Endothelial cell of umbilical vein (primary cell): ENCODE data around the gene TMEM61. TPM values are rescaled to one million over a fixed set of nuclear protein-coding genes. Genes with fewer than 3 reads are reported as not detected.

Experiments
- BruUV-seq: library from RNA; stranded (reverse); fragments of 400-500 nt; replicated peaks from 2 replicates; lab custom pipeline; 2021; lab: Mats Ljungman, UMichigan
- CTCF ChIA-PET: fragments of 300-600, 350-600 bp; sonication (Branson Sonifier 250); formaldehyde crosslinking; loops from one replicate; lab custom pipeline; 2021; ENCODE audit warnings: antibody characterized with exemption, inconsistent platforms; lab: Charles Lee
- POLR2A ChIA-PET: fragments of 300-600, 350-600 bp; sonication (Branson Sonifier 250); formaldehyde crosslinking; loops from one replicate; lab custom pipeline; 2021; ENCODE audit warnings: antibody characterized with exemption, inconsistent platforms; lab: Charles Lee
- DNase-seq: peaks from one replicate; pipeline ENCODE4 v3.0.0-alpha.2; 2011; ENCODE audit warnings: low read depth, low spot score
- FAIRE-seq: peaks from 2 replicates; lab custom pipeline; 2011; peaks lifted over from hg19 to GRCh38; lab: Jason Lieb, UNC
- H2AFZ ChIP-seq: 2 replicates; pipeline ENCODE4 v1.6.0; 2012; ENCODE audit warnings: low read depth, low read length, control low read depth, inconsistent platforms
- H3K27ac ChIP-seq: 2 replicates; pipeline ENCODE4 v1.5.1; 2011; ENCODE audit warnings: low read depth, mild to moderate bottlenecking, control low read depth, low read length, moderate library complexity; ENCODE audit not compliant: insufficient read depth
- H3K27me3 ChIP-seq, 2 experiments: 2 replicates each; pipeline versions ENCODE4 v1.6.0 to v1.6.1; 2011; ENCODE audit warnings: low read length in 2 of 2, mixed read lengths in 1 of 2; ENCODE audit not compliant: control insufficient read depth in 2 of 2, insufficient read depth in 2 of 2
- H3K36me3 ChIP-seq, 2 experiments: 2 replicates in 1 of 2; 3 replicates in 1 of 2; pipeline ENCODE4 v1.5.1; 2011; ENCODE audit warnings: low read length in 2 of 2, mild to moderate bottlenecking in 1 of 2, moderate library complexity in 1 of 2; ENCODE audit not compliant: control insufficient read depth in 2 of 2, insufficient read depth in 2 of 2; ENCODE audit errors: extremely low read depth in 1 of 2
- H3K4me1 ChIP-seq: 3 replicates; pipeline ENCODE4 v1.5.1; 2011; ENCODE audit warnings: mild to moderate bottlenecking, low read length; ENCODE audit not compliant: control insufficient read depth, insufficient read depth; ENCODE audit errors: extremely low read depth
- H3K4me2 ChIP-seq: 2 replicates; pipeline ENCODE4 v1.6.1; 2011; ENCODE audit warnings: low read length, control low read depth, mixed read lengths; ENCODE audit not compliant: insufficient read depth
- H3K4me3 ChIP-seq, 3 experiments: fragments of 200-600 bp in 1 of 3; sonication (generic), shearing (Covaris generic) in 1 of 3; replicated peaks in 1 of 3; 2 replicates each; pipeline ENCODE4 v1.5.1; 2011 to 2016; ENCODE audit warnings: control low read depth in 3 of 3, low read length in 3 of 3, mild to moderate bottlenecking in 2 of 3, inconsistent platforms in 1 of 3, low read depth in 1 of 3, moderate library complexity in 1 of 3; ENCODE audit not compliant: insufficient read depth in 1 of 3
- H3K79me2 ChIP-seq: 2 replicates; pipeline ENCODE4 v1.6.0; 2012; ENCODE audit warnings: low read length, inconsistent platforms; ENCODE audit not compliant: control insufficient read depth, insufficient read depth
- H3K9ac ChIP-seq: replicated peaks from 2 replicates; pipeline ENCODE3; 2011; ENCODE audit warnings: low read length, control low read depth; ENCODE audit not compliant: insufficient read depth; ENCODE audit errors: extremely low read depth
- H3K9me1 ChIP-seq: replicated peaks from 3 replicates; pipeline ENCODE4 v1.6.0; 2011; ENCODE audit warnings: mild to moderate bottlenecking, low read length; ENCODE audit not compliant: control insufficient read depth, insufficient read depth; ENCODE audit errors: extremely low read depth
- H3K9me3 ChIP-seq: replicated peaks from 2 replicates; pipeline ENCODE4 v1.5.1; 2012; ENCODE audit warnings: low read length, inconsistent platforms; ENCODE audit not compliant: control insufficient read depth, insufficient read depth
- H4K20me1 ChIP-seq: replicated peaks from 2 replicates; pipeline ENCODE3; 2011; ENCODE audit warnings: mild to moderate bottlenecking, low read length; ENCODE audit not compliant: control insufficient read depth, insufficient read depth; ENCODE audit errors: extremely low read depth
- EZH2 ChIP-seq: IDR thresholded peaks from 2 replicates; pipeline ENCODE4 v1.6.1; 2012; ENCODE audit warnings: borderline replicate concordance, low read depth, mild to moderate bottlenecking, moderate library complexity, low read length, inconsistent platforms; ENCODE audit not compliant: severe bottlenecking
- FOS ChIP-seq: IDR thresholded peaks from 2 replicates; pipeline ENCODE4 v1.6.1; 2011; ENCODE audit warnings: mild to moderate bottlenecking, low read length, moderate library complexity, borderline replicate concordance; ENCODE audit not compliant: insufficient read depth
- GATA2 ChIP-seq: IDR thresholded peaks from 2 replicates; pipeline ENCODE4 v1.7.0; 2011; ENCODE audit warnings: low read depth, mild to moderate bottlenecking, moderate library complexity, mixed read lengths, low read length; ENCODE audit not compliant: insufficient read length, insufficient read depth
- JUN ChIP-seq: IDR thresholded peaks from 2 replicates; pipeline ENCODE4 v1.6.1; 2011; ENCODE audit warnings: borderline replicate concordance, low read depth; ENCODE audit not compliant: insufficient read length, insufficient read depth
- MYC ChIP-seq: IDR thresholded peaks from one replicate; pipeline ENCODE4 v1.6.1; 2011; ENCODE audit warnings: mild to moderate bottlenecking, low read depth, low read length
- POLR2A ChIP-seq: IDR thresholded peaks from 2 replicates; pipeline ENCODE4 v1.6.1; 2012; ENCODE audit warnings: low read depth, mild to moderate bottlenecking, control low read depth, low read length
- POLR2AphosphoS5 ChIP-seq: IDR thresholded peaks from 2 replicates; pipeline ENCODE4 v1.6.1; 2012; ENCODE audit warnings: low read depth, mild to moderate bottlenecking, control low read depth, low read length, moderate library complexity; ENCODE audit not compliant: insufficient read depth
- dilution Hi-C: fragments of 300-500 bp; cut with MboI; formaldehyde crosslinking; loops from one replicate; pipeline ENCODE4 v1.15.0; 2019; ENCODE audit warnings: low sequenced_read_pairs; ENCODE audit not compliant: extremely low pct_ligation_motif_present
- intact Hi-C: fragments of 100-400 bp; cut with micrococcal nuclease; formaldehyde crosslinking; loops from one replicate; pipeline ENCODE4 v1.10.0; 2022
- polyA plus RNA-seq, 4 experiments: library from polyadenylated mRNA; depleted of rRNA in 3 of 4; stranded (reverse) in 3 of 4; unstranded in 1 of 4; fragments of >200 nt; gene quantifications; 2 replicates each; pipeline versions ENCODE4 v1.2.1 to v1.2.3, GENCODE V29; 2011 to 2012; ENCODE audit warnings: missing spikeins in 1 of 4
- total RNA-seq: library from RNA; stranded (reverse); gene quantifications from 2 replicates; pipeline ENCODE4 v1.2.3, GENCODE V29; 2021
- TF ChIP-seq, protein P1 (sequence below): IDR thresholded peaks from 2 replicates; pipeline ENCODE4 v1.6.1; 2011; ENCODE audit not compliant: insufficient read depth, insufficient read length
- TF ChIP-seq, protein P2 (sequence below), 2 donors: IDR thresholded peaks; 1 replicate in 1 of 2; 2 replicates in 1 of 2; pipeline ENCODE4 v1.5.1; 2011; ENCODE audit warnings: low read length in 2 of 2, mild to moderate bottlenecking in 2 of 2, moderate library complexity in 2 of 2, control low read depth in 1 of 2, inconsistent platforms in 1 of 2, low read depth in 1 of 2; ENCODE audit not compliant: insufficient read depth in 1 of 2; ENCODE audit errors: extremely low read depth in 1 of 2

TMEM61 gene
- total and polyA plus RNA-seq, 2 donors (not counting 3 experiments of a cell fraction or from before 2014, with no cell fraction given) = not detected

DNA sequence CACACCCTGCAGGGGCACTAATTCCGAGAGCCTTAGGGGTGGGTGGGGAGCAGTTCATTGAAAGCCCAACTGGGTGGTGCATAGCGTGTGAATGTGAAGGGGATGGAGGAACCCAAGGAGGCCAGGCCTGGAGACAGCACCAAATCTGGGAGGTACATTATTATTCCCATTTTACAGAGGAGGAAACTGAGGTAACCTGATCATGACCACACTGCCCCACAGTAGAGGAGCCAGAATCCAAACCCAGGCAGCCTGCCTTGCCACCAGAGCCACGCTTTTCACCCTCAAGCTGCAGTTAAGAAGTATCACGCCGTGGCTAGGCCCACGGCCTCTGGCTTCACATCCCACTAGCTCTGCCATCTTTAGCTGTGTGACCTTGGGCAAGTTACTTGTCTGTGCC is 17.7 kb downstream of the TMEM61 start:
- Histone ChIP-seq H3K4me1 (peaks cover 3% of the 10 kb centered on the region), H3K27me3 (peaks cover 12 to 14% of the 10 kb centered on the region in 2 experiments), H3K9me3 (no peaks in the 10 kb centered on the region), H3K9me1 (no peaks in the 10 kb centered on the region), H3K79me2 (no peaks in the 10 kb centered on the region), H3K4me3 (no peak overlapping the region), H3K9ac (no peak overlapping the region), H3K27ac (no peak overlapping the region), H2AFZ (no peak overlapping the region), H4K20me1 (no peaks in the 10 kb centered on the region), H3K4me2 (no peak overlapping the region), H3K36me3 (no peaks in the 10 kb centered on the region)
- POLR2A ChIA-PET = no interaction called here
- FAIRE-seq = no peak
- intact Hi-C loops = no loop called here
- dilution Hi-C loops = no loop called here
- CTCF ChIA-PET = interaction anchor here (0.8 to 25.0 kb wide), 3 partner anchors 24 to 52 kb away, joined by 3 to 918 read pairs (median 6); no protein-coding TSS in a partner anchor
- DNase-seq = no peak
- no TSS peak for BruUV-seq
- TF ChIP-seq EZH2 (no peak), POLR2A (no peak), JUN (no peak), GATA2 (no peak), POLR2AphosphoS5 (no peak), MYC (no peak), FOS (no peak)
- TF ChIP-seq, protein P1, sequence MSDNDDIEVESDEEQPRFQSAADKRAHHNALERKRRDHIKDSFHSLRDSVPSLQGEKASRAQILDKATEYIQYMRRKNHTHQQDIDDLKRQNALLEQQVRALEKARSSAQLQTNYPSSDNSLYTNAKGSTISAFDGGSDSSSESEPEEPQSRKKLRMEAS = no peak
- TF ChIP-seq, protein P2, sequence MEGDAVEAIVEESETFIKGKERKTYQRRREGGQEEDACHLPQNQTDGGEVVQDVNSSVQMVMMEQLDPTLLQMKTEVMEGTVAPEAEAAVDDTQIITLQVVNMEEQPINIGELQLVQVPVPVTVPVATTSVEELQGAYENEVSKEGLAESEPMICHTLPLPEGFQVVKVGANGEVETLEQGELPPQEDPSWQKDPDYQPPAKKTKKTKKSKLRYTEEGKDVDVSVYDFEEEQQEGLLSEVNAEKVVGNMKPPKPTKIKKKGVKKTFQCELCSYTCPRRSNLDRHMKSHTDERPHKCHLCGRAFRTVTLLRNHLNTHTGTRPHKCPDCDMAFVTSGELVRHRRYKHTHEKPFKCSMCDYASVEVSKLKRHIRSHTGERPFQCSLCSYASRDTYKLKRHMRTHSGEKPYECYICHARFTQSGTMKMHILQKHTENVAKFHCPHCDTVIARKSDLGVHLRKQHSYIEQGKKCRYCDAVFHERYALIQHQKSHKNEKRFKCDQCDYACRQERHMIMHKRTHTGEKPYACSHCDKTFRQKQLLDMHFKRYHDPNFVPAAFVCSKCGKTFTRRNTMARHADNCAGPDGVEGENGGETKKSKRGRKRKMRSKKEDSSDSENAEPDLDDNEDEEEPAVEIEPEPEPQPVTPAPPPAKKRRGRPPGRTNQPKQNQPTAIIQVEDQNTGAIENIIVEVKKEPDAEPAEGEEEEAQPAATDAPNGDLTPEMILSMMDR (IDR thresholded peaks at IDR 0.05; ENCODE audit: extremely low read depth in 1 of 2, insufficient read depth in 1 of 2, low read depth in 1 of 2, low read length in 2 of 2) = no peak
